GM12878 (cell line): Measurements from ENCODE around the gene ZNF366. TPM values are rescaled to one million over a fixed set of nuclear protein-coding genes. Genes with fewer than 3 reads are reported as not detected.

Experiments
- ATAC-seq: fragments of 200-7000 bp; cut with Tn5 transposase; 3 replicates; pipeline ENCODE4 v1.9.1; 2020; ENCODE audit warnings: mild to moderate bottlenecking, moderate library complexity
- BruUV-seq: library from RNA; stranded (reverse); fragments of 400-500 nt; replicated peaks from 2 replicates; lab custom pipeline; 2021; lab: Mats Ljungman, UMichigan
- CTCF ChIA-PET: fragments of 300-600 bp; sonication (Branson Sonifier 250); formaldehyde crosslinking; extraction: SDS; loops from one replicate; lab custom pipeline; 2021; ENCODE audit warnings: inconsistent platforms; lab: Yijun Ruan, JAX
- POLR2A ChIA-PET: fragments of 350-600 bp; formaldehyde crosslinking; extraction: SDS; loops from one replicate; lab custom pipeline; 2021; ENCODE audit warnings: inconsistent platforms; lab: Charles Lee
- RAD21 ChIA-PET: fragments of 300-600 bp; sonication (Branson Sonifier 250); formaldehyde crosslinking; loops from one replicate; lab custom pipeline; 2023; ENCODE audit warnings: antibody characterized with exemption; ENCODE audit not compliant: unreplicated experiment; lab: Charles Lee
- SMC1A ChIA-PET: fragments of 300-600 bp; sonication (Branson Sonifier 250); formaldehyde crosslinking; loops from one replicate; lab custom pipeline; 2023; ENCODE audit not compliant: unreplicated experiment, uncharacterized antibody; lab: Charles Lee
- DNase-seq: peaks from one replicate; pipeline ENCODE4 v3.0.0-alpha.2; 2011; ENCODE audit warnings: low read depth, low spot score
- FAIRE-seq: peaks from 3 replicates; lab custom pipeline; 2011; peaks lifted over from hg19 to GRCh38; lab: Jason Lieb, UNC
- H2AFZ ChIP-seq: 2 replicates; pipeline ENCODE4 v1.6.0; 2011; ENCODE audit warnings: low read depth, low read length, control low read depth; ENCODE audit not compliant: control insufficient read depth
- H3K27ac ChIP-seq: 2 replicates; pipeline ENCODE4 v1.5.1; 2011; ENCODE audit warnings: control low read depth; ENCODE audit not compliant: control insufficient read depth, insufficient read depth
- H3K27me3 ChIP-seq, 2 experiments: replicated peaks in 1 of 2; 2 replicates each; pipeline versions ENCODE4 v1.6.0 to v1.6.1; 2011; ENCODE audit warnings: low read length in 1 of 2; ENCODE audit not compliant: control insufficient read depth in 2 of 2, insufficient read depth in 2 of 2
- H3K36me3 ChIP-seq, 2 experiments: 2 replicates each; pipeline ENCODE4 v1.5.1; 2011; ENCODE audit warnings: low read length in 1 of 2; ENCODE audit not compliant: control insufficient read depth in 2 of 2, insufficient read depth in 2 of 2
- H3K4me1 ChIP-seq: 2 replicates; pipeline ENCODE4 v1.6.1; 2011; ENCODE audit warnings: mild to moderate bottlenecking, low read length, moderate library complexity, mixed read lengths; ENCODE audit not compliant: control insufficient read depth, insufficient read depth
- H3K4me2 ChIP-seq: 2 replicates; pipeline ENCODE4 v1.6.0; 2011; ENCODE audit warnings: control low read depth; ENCODE audit not compliant: control insufficient read depth, insufficient read depth
- H3K4me3 ChIP-seq: fragments of 200-600 bp; sonication (generic); 2 replicates; pipeline ENCODE4 v1.5.1; 2016
- H3K79me2 ChIP-seq: 2 replicates; pipeline ENCODE4 v1.6.0; 2011; ENCODE audit warnings: low read length; ENCODE audit not compliant: control insufficient read depth, insufficient read depth
- H3K9ac ChIP-seq: 2 replicates; pipeline ENCODE4 v1.8.0; 2011; ENCODE audit warnings: low read length, control low read depth, mixed read lengths; ENCODE audit not compliant: control insufficient read depth, insufficient read depth
- H3K9me3 ChIP-seq: replicated peaks from 3 replicates; pipeline ENCODE4 v1.5.1; 2011; ENCODE audit warnings: mild to moderate bottlenecking, low read length; ENCODE audit not compliant: control insufficient read depth, insufficient read depth
- H4K20me1 ChIP-seq: 2 replicates; pipeline ENCODE4 v1.6.0; 2011; ENCODE audit not compliant: control insufficient read depth, insufficient read depth
- BCL3 ChIP-seq: IDR thresholded peaks from 2 replicates; pipeline ENCODE4 v1.6.1; 2011; ENCODE audit warnings: borderline replicate concordance, low read depth, mild to moderate bottlenecking, moderate library complexity, low read length; ENCODE audit not compliant: insufficient read depth, poor library complexity, severe bottlenecking
- NFYA ChIP-seq: IDR thresholded peaks from 2 replicates; pipeline ENCODE4 v1.6.1; 2011; ENCODE audit warnings: low read depth, mild to moderate bottlenecking, low read length, improper control_type of control experiment, borderline replicate concordance
- RAD51 ChIP-seq: fragments of 450-650 bp; IDR thresholded peaks from 2 replicates; pipeline ENCODE4 v1.6.1; 2016; ENCODE audit warnings: moderate library complexity, mild to moderate bottlenecking, inconsistent platforms
- ZNF384 ChIP-seq: IDR thresholded peaks from 2 replicates; pipeline ENCODE4 v1.6.1; 2012; ENCODE audit warnings: low read depth, mild to moderate bottlenecking, low read length, improper control_type of control experiment, borderline replicate concordance
- WGBS: methylation state at CpG from one replicate; pipeline ENCODE4 v1.1.6; 2016; ENCODE audit warnings: low lambda C conversion rate; ENCODE audit not compliant: insufficient replicate concordance, insufficient coverage; ENCODE audit errors: missing lambda C conversion rate; 5-methylcytosine and 5-hydroxymethylcytosine counted together
- in situ Hi-C: fragments of 300-500 bp; cut with MboI; formaldehyde crosslinking; loops from 9 replicates; pipeline ENCODE4 v1.14.3; 2018; ENCODE audit warnings: mixed read lengths
- intact Hi-C: fragments of 100-400 bp; cut with micrococcal nuclease; formaldehyde crosslinking; loops from one replicate; pipeline ENCODE4 v1.14.2; 2022; ENCODE audit not compliant: unreplicated experiment
- polyA plus RNA-seq, 11 experiments: library from polyadenylated mRNA; depleted of rRNA in 4 of 11; unstranded in 6 of 11; stranded (reverse) in 5 of 11; fragments of >200 nt; fragmentation: Nextera tagmentation in 4 of 11; fragmentation: Illumina TruSeq in 1 of 11; extraction: Ambion mirVana in 4 of 11; extraction: Trizol in 1 of 11; gene quantifications; 1 replicate in 1 of 11; 2 replicates in 10 of 11; pipeline versions ENCODE4 v1.2.1 to v1.2.3, GENCODE V29; 2011 to 2016; ENCODE audit warnings: inconsistent platforms in 2 of 11, missing spikeins in 2 of 11, low read depth in 1 of 11
- total RNA-seq, 4 experiments: library from RNA; depleted of rRNA in 3 of 4; stranded (reverse); fragments of >200 nt in 3 of 4; fragmentation: Illumina TruSeq in 1 of 4; extraction: Trizol in 1 of 4; gene quantifications; 2 replicates each; pipeline versions ENCODE4 v1.2.1 to v1.2.3, GENCODE V29; 2013 to 2021

ZNF366 gene
- total and polyA plus RNA-seq, 10 of the 15 experiments (the other 5 are each of a cell fraction or from before 2014, with no cell fraction given), result 0.01 to 0.18 (median 0.04) TPM; not detected in 6

- H3K4me1 ChIP-seq, result peaks cover 41% of the 10 kb centered on the region
- intact Hi-C loops, result loop anchor here (5.0 kb wide), 1 partner anchor 35 kb away; no protein-coding TSS in a partner anchor
- H3K27me3 ChIP-seq, result no peaks in the 10 kb centered on the region
- ChIA-PET RAD21 (interaction anchor here (0.7 to 1.6 kb wide), 2 partner anchors 22 to 29 kb away, joined by 3 read pairs; no protein-coding TSS in a partner anchor), SMC1A (interaction anchor here (0.8 to 8.6 kb wide), 8 partner anchors 8 to 87 kb away, joined by 3 to 70 read pairs (median 4); no protein-coding TSS in a partner anchor), POLR2A (interaction anchor here (4.6 kb wide), 1 partner anchor 14 kb away, joined by 34 read pairs; no protein-coding TSS in a partner anchor), CTCF (interaction anchor here (0.8 to 1.2 kb wide), 2 partner anchors 15 to 71 kb away, joined by 3 to 4 read pairs; no protein-coding TSS in a partner anchor)
- TF ChIP-seq NFYA (no peak), BCL3 (no peak), ZNF384 (no peak), RAD51 (no peak)
- H3K79me2 ChIP-seq, result no peaks in the 10 kb centered on the region
- ATAC-seq (no peak), FAIRE-seq (no peak), DNase-seq (no peak)
- 98% methylated on average over 3 of the region's 3 CpGs for WGBS
- H4K20me1 ChIP-seq, result no peaks in the 10 kb centered on the region
- H3K9me3 ChIP-seq, result no peaks in the 10 kb centered on the region
- H3K36me3 ChIP-seq, result no peaks in the 10 kb centered on the region
- H3K27ac ChIP-seq, result no peak overlapping the region
- no TSS peak for BruUV-seq
- no peak overlapping the region for H3K9ac ChIP-seq
- no peak overlapping the region for H3K4me2 ChIP-seq
- no peak overlapping the region for H2AFZ ChIP-seq
- in situ Hi-C loops, result no loop called here
- no peak overlapping the region for H3K4me3 ChIP-seq
These were observed 70.3 kb downstream of the ZNF366 start for GRCh38 chr5:72436796-72437471.
